H1 (cell line): ENCODE results near the gene TSPEAR. TPM values are rescaled to one million over a fixed set of nuclear protein-coding genes. Genes with fewer than 3 reads are reported as not detected.
A peak's percentile ranks its signal among the peaks of the same experiment; 100 is the strongest.

Experiments
- CTCF ChIA-PET: fragments of 300-600 bp; sonication (Branson Sonifier 250); formaldehyde crosslinking; loops from one replicate; lab custom pipeline; 2021; ENCODE audit not compliant: partially characterized antibody; lab: Charles Lee
- POLR2A ChIA-PET: fragments of 300-600 bp; sonication (Branson Sonifier 250); formaldehyde crosslinking; loops from one replicate; lab custom pipeline; 2021; ENCODE audit warnings: inconsistent platforms; ENCODE audit not compliant: partially characterized antibody; lab: Charles Lee
- DNase-seq, 2 experiments: peaks; one replicate each; pipeline versions ENCODE4 v3.0.0 to v3.0.0-alpha.2; 2010 to 2022; ENCODE audit warnings: low spot score in 2 of 2, low read depth in 1 of 2, mixed read lengths in 1 of 2
- FAIRE-seq: peaks from 2 replicates; lab custom pipeline; 2011; peaks lifted over from hg19 to GRCh38; lab: Jason Lieb, UNC
- H2AFZ ChIP-seq: 2 replicates; pipeline ENCODE4 v1.8.1; 2012; ENCODE audit warnings: low read length, inconsistent platforms
- H2AK5ac ChIP-seq: 2 replicates; pipeline ENCODE4 v1.6.1; 2013; ENCODE audit warnings: low read depth, low read length
- H2BK120ac ChIP-seq: replicated peaks from 2 replicates; pipeline ENCODE3; 2013; ENCODE audit warnings: low read depth, low read length, inconsistent platforms
- H2BK12ac ChIP-seq: 2 replicates; pipeline ENCODE4 v1.6.1; 2013; ENCODE audit warnings: low read depth, low read length
- H2BK15ac ChIP-seq: 2 replicates; pipeline ENCODE4 v1.6.1; 2013; ENCODE audit warnings: low read length
- H2BK20ac ChIP-seq: 2 replicates; pipeline ENCODE4 v1.6.1; 2013; ENCODE audit warnings: low read length
- H2BK5ac ChIP-seq: 2 replicates; pipeline ENCODE4 v1.6.1; 2013; ENCODE audit warnings: low read depth, low read length
- H3K14ac ChIP-seq: 2 replicates; pipeline ENCODE4 v1.6.1; 2013; ENCODE audit warnings: inconsistent platforms; ENCODE audit not compliant: insufficient read length
- H3K18ac ChIP-seq: 2 replicates; pipeline ENCODE4 v1.6.1; 2013; ENCODE audit warnings: low read length; ENCODE audit errors: extremely low read depth
- H3K23ac ChIP-seq: 2 replicates; pipeline ENCODE4 v1.6.1; 2013; ENCODE audit warnings: inconsistent platforms; ENCODE audit not compliant: insufficient read length
- H3K23me2 ChIP-seq: 2 replicates; pipeline ENCODE4 v1.6.1; 2013; ENCODE audit warnings: low read depth, low read length
- H3K27ac ChIP-seq: 2 replicates; pipeline ENCODE4 v1.6.1; 2011; ENCODE audit warnings: low read depth, low read length, inconsistent platforms
- H3K27me3 ChIP-seq, 4 experiments: replicated peaks in 1 of 4; 1 replicate in 1 of 4; 2 replicates in 3 of 4; pipeline versions ENCODE4 v1.6.1 to v1.8.1; 2011 to 2013; ENCODE audit warnings: low read length in 3 of 4, mild to moderate bottlenecking in 3 of 4, inconsistent platforms in 2 of 4, mixed read lengths in 2 of 4, moderate library complexity in 1 of 4; ENCODE audit not compliant: control insufficient read depth in 3 of 4, insufficient read depth in 3 of 4; ENCODE audit errors: extremely low read depth in 1 of 4
- H3K36me3 ChIP-seq, 4 experiments: 2 replicates each; pipeline versions ENCODE4 v1.6.1 to v1.8.1; 2011 to 2013; ENCODE audit warnings: mild to moderate bottlenecking in 4 of 4, low read length in 3 of 4, moderate library complexity in 2 of 4, control low read depth in 1 of 4, inconsistent platforms in 1 of 4; ENCODE audit not compliant: insufficient read depth in 4 of 4, control insufficient read depth in 2 of 4
- H3K4ac ChIP-seq: replicated peaks from 2 replicates; pipeline ENCODE3; 2013; ENCODE audit warnings: low read length, low read depth, mixed read lengths, inconsistent platforms; ENCODE audit not compliant: insufficient read length
- H3K4me1 ChIP-seq, 4 experiments: replicated peaks in 1 of 4; 1 replicate in 1 of 4; 2 replicates in 3 of 4; pipeline versions ENCODE4 v1.6.1 to v1.8.1; 2011 to 2013; ENCODE audit warnings: low read length in 3 of 4, inconsistent platforms in 2 of 4, mixed read lengths in 1 of 4; ENCODE audit not compliant: insufficient read depth in 4 of 4, control insufficient read depth in 3 of 4
- H3K4me2 ChIP-seq, 2 experiments: 2 replicates each; pipeline versions ENCODE4 v1.6.1 to v1.8.1; 2011 to 2013; ENCODE audit warnings: low read depth in 2 of 2, low read length in 2 of 2, control low read depth in 1 of 2, inconsistent platforms in 1 of 2, mild to moderate bottlenecking in 1 of 2; ENCODE audit not compliant: insufficient read depth in 1 of 2
- H3K4me3 ChIP-seq, 4 experiments: fragments of 200-600, 300-600 bp in 1 of 4; sonication (generic), shearing (Covaris generic), sonication (Bioruptor Twin) in 1 of 4; 2 replicates each; pipeline versions ENCODE4 v1.5.1 to v1.8.1; 2011 to 2016; ENCODE audit warnings: low read length in 4 of 4, low read depth in 3 of 4, control low read depth in 2 of 4, inconsistent platforms in 2 of 4, mild to moderate bottlenecking in 2 of 4, mixed read lengths in 1 of 4, moderate library complexity in 1 of 4; ENCODE audit not compliant: insufficient read depth in 2 of 4; ENCODE audit errors: extremely low read depth in 1 of 4
- H3K56ac ChIP-seq: replicated peaks from 2 replicates; pipeline ENCODE3; 2013; ENCODE audit warnings: low read depth, mild to moderate bottlenecking, mixed read lengths, low read length, inconsistent platforms; ENCODE audit not compliant: insufficient read length
- H3K79me1 ChIP-seq: 2 replicates; pipeline ENCODE4 v1.6.1; 2013; ENCODE audit warnings: low read depth, low read length, control low read depth
- H3K79me2 ChIP-seq, 2 experiments: 2 replicates each; pipeline versions ENCODE4 v1.6.1 to v1.8.1; 2012 to 2013; ENCODE audit warnings: low read length in 2 of 2, mild to moderate bottlenecking in 2 of 2, inconsistent platforms in 1 of 2; ENCODE audit not compliant: insufficient read depth in 2 of 2, control insufficient read depth in 1 of 2
- H3K9ac ChIP-seq, 4 experiments: replicated peaks in 1 of 4; 1 replicate in 1 of 4; 2 replicates in 3 of 4; pipeline versions ENCODE4 v1.6.1 to v1.8.1; 2011 to 2013; ENCODE audit warnings: low read depth in 3 of 4, low read length in 3 of 4, control low read depth in 2 of 4, mild to moderate bottlenecking in 2 of 4, moderate library complexity in 2 of 4, inconsistent platforms in 1 of 4; ENCODE audit errors: extremely low read depth in 1 of 4
- H3K9me3 ChIP-seq, 2 experiments: 2 replicates each; pipeline versions ENCODE4 v1.6.1 to v1.8.1; 2012 to 2013; ENCODE audit warnings: mild to moderate bottlenecking in 2 of 2, moderate library complexity in 2 of 2, control low read depth in 1 of 2, inconsistent platforms in 1 of 2, low read depth in 1 of 2, low read length in 1 of 2, mixed read lengths in 1 of 2; ENCODE audit not compliant: insufficient read depth in 2 of 2
- H4K20me1 ChIP-seq, 2 experiments: replicated peaks in 1 of 2; 2 replicates each; pipeline versions ENCODE3 to v1.8.1; 2011 to 2013; ENCODE audit warnings: inconsistent platforms in 2 of 2, low read length in 2 of 2, mild to moderate bottlenecking in 1 of 2; ENCODE audit not compliant: insufficient read depth in 2 of 2, control insufficient read depth in 1 of 2
- H4K5ac ChIP-seq: 2 replicates; pipeline ENCODE4 v1.6.1; 2013; ENCODE audit warnings: low read length, low read depth, mixed read lengths, inconsistent platforms; ENCODE audit not compliant: insufficient read length
- H4K8ac ChIP-seq: 2 replicates; pipeline ENCODE4 v1.8.0; 2013; ENCODE audit warnings: mild to moderate bottlenecking, moderate library complexity, low read length, inconsistent platforms; ENCODE audit not compliant: insufficient read depth; ENCODE audit errors: extremely low read depth
- H4K91ac ChIP-seq: replicated peaks from 2 replicates; pipeline ENCODE3; 2013; ENCODE audit warnings: low read length, mixed read lengths, inconsistent platforms; ENCODE audit not compliant: insufficient read length
- ASH2L ChIP-seq: fragments of 200-600, 300-600 bp; sonication (generic); IDR thresholded peaks from one replicate; pipeline ENCODE4 v1.7.1; 2017; ENCODE audit warnings: low read length
- BACH1 ChIP-seq: IDR thresholded peaks from 2 replicates; pipeline ENCODE4 v1.6.1; 2012; ENCODE audit warnings: low read length, improper control_type of control experiment
- BCL11A ChIP-seq, 2 experiments: IDR thresholded peaks; one replicate each; pipeline ENCODE4 v1.6.1; 2011; ENCODE audit warnings: low read depth in 2 of 2, low read length in 2 of 2, mild to moderate bottlenecking in 2 of 2
- BRCA1 ChIP-seq: IDR thresholded peaks from 2 replicates; pipeline ENCODE4 v1.6.1; 2012; ENCODE audit warnings: low read depth, low read length, improper control_type of control experiment
- E2F6 ChIP-seq: IDR thresholded peaks from 2 replicates; pipeline ENCODE4 v1.6.1; 2012; ENCODE audit warnings: inconsistent platforms
- EZH2 ChIP-seq: fragments of 200-600 bp; sonication (generic); IDR thresholded peaks from 2 replicates; pipeline ENCODE4 v1.7.1; 2012; ENCODE audit warnings: low read depth, mild to moderate bottlenecking, moderate library complexity, low read length, inconsistent platforms; ENCODE audit not compliant: severe bottlenecking
- MAFK ChIP-seq: IDR thresholded peaks from 2 replicates; pipeline ENCODE4 v1.6.1; 2012; ENCODE audit warnings: low read depth, mild to moderate bottlenecking, improper control_type of control experiment, low read length
- NANOG ChIP-seq: IDR thresholded peaks from 2 replicates; pipeline ENCODE4 v1.6.1; 2011; ENCODE audit warnings: low read length, low read depth, mild to moderate bottlenecking, inconsistent platforms; ENCODE audit not compliant: insufficient read depth, poor library complexity, severe bottlenecking
- POU5F1 ChIP-seq: IDR thresholded peaks from 2 replicates; pipeline ENCODE4 v1.6.1; 2011; ENCODE audit warnings: low read depth, mild to moderate bottlenecking, low read length, moderate library complexity
- SAP30 ChIP-seq: fragments of 300-600 bp; sonication (generic); IDR thresholded peaks from 2 replicates; pipeline ENCODE4 v1.7.1; 2012; ENCODE audit warnings: low read length, moderate library complexity, mild to moderate bottlenecking, inconsistent platforms; ENCODE audit not compliant: insufficient read depth, insufficient replicate concordance
- SP4 ChIP-seq: IDR thresholded peaks from 2 replicates; pipeline ENCODE4 v1.6.1; 2012; ENCODE audit warnings: low read length, inconsistent platforms
- TAF7 ChIP-seq: optimal IDR thresholded peaks from 2 replicates; pipeline ENCODE3; 2011; ENCODE audit warnings: low read depth, mild to moderate bottlenecking, inconsistent platforms, low read length, moderate library complexity, borderline replicate concordance
- WGBS, 2 experiments: shearing (Covaris generic) in 1 of 2; methylation state at CpG; one replicate each; pipeline versions ENCODE4 v1.1.6 to v1.1.7; 2013 to 2015; ENCODE audit warnings: low lambda C conversion rate in 2 of 2, mixed read lengths in 2 of 2, inconsistent platforms in 1 of 2, low coverage in 1 of 2, missing lambda C conversion rate in 1 of 2; ENCODE audit not compliant: insufficient replicate concordance in 2 of 2, insufficient coverage in 1 of 2, insufficient read length in 1 of 2; ENCODE audit errors: extremely low coverage in 1 of 2, missing lambda C conversion rate in 1 of 2; 5-methylcytosine and 5-hydroxymethylcytosine counted together
- polyA plus RNA-seq, 7 experiments: library from polyadenylated mRNA; depleted of rRNA in 3 of 7; stranded (reverse) in 5 of 7; unstranded in 2 of 7; fragments of >200 nt in 5 of 7; fragments of 200-250 nt in 2 of 7; gene quantifications; 1 replicate in 5 of 7; 2 replicates in 1 of 7; 4 replicates in 1 of 7; pipeline versions ENCODE4 v1.2.1 to v1.2.3, GENCODE V29; 2011 to 2013; ENCODE audit warnings: missing spikeins in 2 of 7, mixed read lengths in 2 of 7
- total RNA-seq: library from RNA; stranded (reverse); fragmentation: NEBNext Ultra II Directional; extraction: Animal tissue kit (Norgen Biotek cat#: 25700); gene quantifications from 2 replicates; pipeline ENCODE4 v1.2.1, GENCODE V29; 2021

Gene TSPEAR
- total and polyA plus RNA-seq, 2 of the 8 experiments (the other 6 are each of a cell fraction or from before 2014, with no cell fraction given): 0.58 to 0.89 TPM

DNA sequence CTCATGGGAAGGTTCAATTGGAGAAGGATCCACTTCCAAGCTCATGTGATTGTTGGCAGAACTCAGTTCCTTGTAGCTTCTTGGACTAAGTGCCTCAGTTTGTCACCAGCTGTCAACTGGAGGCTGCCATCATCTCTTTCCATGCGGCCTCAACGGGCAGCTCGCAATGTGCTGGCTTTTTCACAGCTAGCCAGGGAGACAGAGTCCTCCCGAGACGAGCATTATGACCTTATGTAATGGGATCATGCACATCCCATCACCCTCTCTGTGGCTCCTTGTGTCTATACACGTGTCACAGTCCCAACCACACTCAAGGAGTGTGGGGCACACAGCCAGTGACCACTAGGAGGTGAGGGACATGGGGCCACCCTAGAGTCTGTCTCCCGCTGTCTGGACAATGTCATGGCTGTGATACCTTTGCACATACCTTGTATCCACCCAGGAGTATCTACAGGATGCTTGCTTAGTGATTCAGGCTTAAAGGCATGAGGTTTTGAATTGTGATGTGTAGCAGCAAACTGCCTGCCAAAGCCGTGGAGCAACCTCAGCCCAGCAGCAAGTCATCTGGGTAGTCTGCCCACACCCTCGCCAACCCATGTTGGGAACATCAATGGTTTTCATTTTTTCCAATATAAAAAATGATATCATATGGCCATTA, 115.2 kb downstream of the TSPEAR start:
- Histone ChIP-seq H4K20me1 (no peaks in the 10 kb centered on the region), H4K8ac (no peak overlapping the region), H3K9me3 (no peaks in the 10 kb centered on the region), H3K9ac (no peak overlapping the region; a peak in 1 of 7 replicates), H3K79me2 (no peaks in the 10 kb centered on the region), H2BK15ac (peak overlapping the region; percentile 83), H2BK12ac (peak overlapping the region; percentile 96), H2BK5ac (peak overlapping the region; percentile 72), H3K36me3 (no peaks in the 10 kb centered on the region), H3K4me3 (no peak overlapping the region), H3K4ac (peak overlapping the region; percentile 12), H3K79me1 (no peaks in the 10 kb centered on the region), H4K91ac (peak overlapping the region; percentile 52), H3K4me2 (no peak overlapping the region), H4K5ac (no peak overlapping the region), H3K27me3 (no peaks in the 10 kb centered on the region), H3K4me1 (peaks cover 2 to 20% (median 10%) of the 10 kb centered on the region in 4 experiments), H2BK20ac (peak overlapping the region; percentile 96), H3K23ac (no peak overlapping the region), H3K56ac (no peak overlapping the region), H3K27ac (no peak overlapping the region), H3K14ac (no peak overlapping the region), H2AK5ac (peak overlapping the region; percentile 25; the same call in 1 of the 2 replicates), H3K23me2 (0 out of 2 replicates have a peak, but pooled peaks cover 4% of the 10 kb centered on the region), H2BK120ac (peak overlapping the region; percentile 96), H3K18ac (peak overlapping the region; percentile 17; the same call in 1 of the 2 replicates), H2AFZ (no peak overlapping the region)
- ChIA-PET POLR2A (interaction anchor here (0.8 kb wide), 1 partner anchor 79 kb away, joined by 3 read pairs; no protein-coding TSS in a partner anchor), CTCF (interaction anchor here (0.8 to 1.4 kb wide), 4 partner anchors 15 to 197 kb away, joined by 3 to 5 read pairs (median 4); partner anchors contain the start of gene KRTAP10-5)
- 94% methylated on average over 9 of the region's 9 CpGs; no CpG with 5 or more reads in 1 of the 2 experiments for WGBS, 2 experiments
- DNase-seq (peak in 1 of 2 experiments; percentile 39), FAIRE-seq (no peak)
- TF ChIP-seq BACH1 (no peak), ASH2L (no peak), SP4 (no peak), POU5F1 (no peak), BCL11A (IDR thresholded peaks at IDR 0.05; ENCODE audit: low read depth in 2 of 2, low read length in 2 of 2) (no peak), E2F6 (no peak), MAFK (no peak), NANOG (no peak), TAF7 (no peak), BRCA1 (no peak), SAP30 (no peak), EZH2 (no peak)
